HepG2 (cell line): ENCODE data around the gene CCT4. TPM values are rescaled to one million over a fixed set of nuclear protein-coding genes. Genes with fewer than 3 reads are reported as not detected.

ENCODE experiments used
- CREM ChIP-seq, 2 experiments: sonication (generic) in 1 of 2; formaldehyde crosslinking in 1 of 2; IDR thresholded peaks; 2 replicates each; pipeline versions ENCODE4 v1.4.0 to v1.6.1; 2016 to 2020; ENCODE audit warnings: antibody characterized with exemption in 1 of 2, mild to moderate bottlenecking in 1 of 2, missing genetic modification reagents in 1 of 2
- HOXD1 ChIP-seq: sonication (generic); formaldehyde crosslinking; IDR thresholded peaks from 2 replicates; pipeline ENCODE4 v1.5.0; 2020; ENCODE audit warnings: missing genetic modification reagents
- MEIS2 ChIP-seq: sonication (generic); formaldehyde crosslinking; IDR thresholded peaks from 2 replicates; pipeline ENCODE4 v1.9.0; 2021; ENCODE audit warnings: mild to moderate bottlenecking, missing genetic modification reagents
- NR2C2 ChIP-seq: sonication (generic); formaldehyde crosslinking; IDR thresholded peaks from 2 replicates; pipeline ENCODE4 v1.4.0; 2020; ENCODE audit warnings: missing genetic modification reagents, mild to moderate bottlenecking, moderate library complexity, borderline replicate concordance
- TEAD3 ChIP-seq: optimal IDR thresholded peaks from 2 replicates; pipeline ENCODE3; 2016; ENCODE audit warnings: borderline replicate concordance
- TGIF2 ChIP-seq: IDR thresholded peaks from 2 replicates; pipeline ENCODE4 v1.6.1; 2016; ENCODE audit warnings: control low read depth, missing compliant biosample characterization
- ZBTB42 ChIP-seq: sonication (generic); formaldehyde crosslinking; IDR thresholded peaks from 2 replicates; pipeline ENCODE4 v1.5.0; 2020; ENCODE audit warnings: mild to moderate bottlenecking, missing genetic modification reagents
- ZNF331 ChIP-seq: sonication (generic); formaldehyde crosslinking; IDR thresholded peaks from 2 replicates; pipeline ENCODE4 v1.4.0; 2020; ENCODE audit warnings: missing genetic modification reagents
- polyA plus RNA-seq, 8 experiments: library from polyadenylated mRNA; depleted of rRNA in 3 of 8; stranded (reverse) in 7 of 8; unstranded in 1 of 8; fragments of >200 nt; fragmentation: Illumina TruSeq in 4 of 8; extraction: Trizol in 4 of 8; gene quantifications; 2 replicates each; pipeline versions ENCODE4 v1.2.1 to v1.2.3, GENCODE V29; 2011 to 2016; ENCODE audit warnings: low read depth in 4 of 8, missing spikeins in 1 of 8, mixed read lengths in 1 of 8; ENCODE audit not compliant: insufficient read depth in 1 of 8
- total RNA-seq, 5 experiments: library from RNA; depleted of rRNA; stranded (reverse); fragments of >200 nt; fragmentation: Illumina TruSeq; extraction: Trizol; gene quantifications; 2 replicates each; pipeline ENCODE4 v1.2.3, GENCODE V29; 2016; ENCODE audit warnings: low read depth in 1 of 5
- TF ChIP-seq, protein P1 (sequence below): sonication (generic); formaldehyde crosslinking; IDR thresholded peaks from 2 replicates; pipeline ENCODE4 v1.4.0; 2020; ENCODE audit warnings: mild to moderate bottlenecking, missing genetic modification reagents, borderline replicate concordance
- TF ChIP-seq, protein P2 (sequence below), 2 experiments: sonication (generic) in 1 of 2; formaldehyde crosslinking in 1 of 2; IDR thresholded peaks; 2 replicates each; pipeline versions ENCODE4 v1.4.0 to v1.6.1; 2018 to 2020; ENCODE audit warnings: missing genetic modification reagents in 2 of 2, borderline replicate concordance in 1 of 2, low read depth in 1 of 2, mild to moderate bottlenecking in 1 of 2, missing biosample characterization in 1 of 2

Gene CCT4
- total and polyA plus RNA-seq, 2 of the 13 experiments (the other 11 are each of a cell fraction or from before 2014, with no cell fraction given), result 138 to 340 TPM

DNA sequence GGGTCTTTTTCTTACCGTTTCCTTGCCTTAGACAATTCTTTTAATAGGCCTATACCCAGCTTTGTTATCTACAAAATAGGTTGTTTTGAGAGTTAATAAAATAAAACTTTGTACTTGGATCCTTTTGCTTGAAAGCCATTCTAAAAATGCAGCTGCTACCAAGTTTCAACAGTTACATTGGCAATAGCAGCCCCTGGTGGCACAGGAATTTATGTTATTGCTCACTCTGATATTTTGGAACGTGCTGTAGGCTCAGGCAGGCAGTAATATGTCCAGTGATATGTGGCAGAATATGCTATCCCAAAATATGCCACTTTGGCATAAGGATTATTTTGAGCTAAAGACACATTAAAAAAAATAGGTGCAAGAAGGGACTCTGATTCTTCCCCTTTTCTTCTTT lies 10.4 kb upstream of the CCT4 start (continued):
- TF ChIP-seq, protein P1, sequence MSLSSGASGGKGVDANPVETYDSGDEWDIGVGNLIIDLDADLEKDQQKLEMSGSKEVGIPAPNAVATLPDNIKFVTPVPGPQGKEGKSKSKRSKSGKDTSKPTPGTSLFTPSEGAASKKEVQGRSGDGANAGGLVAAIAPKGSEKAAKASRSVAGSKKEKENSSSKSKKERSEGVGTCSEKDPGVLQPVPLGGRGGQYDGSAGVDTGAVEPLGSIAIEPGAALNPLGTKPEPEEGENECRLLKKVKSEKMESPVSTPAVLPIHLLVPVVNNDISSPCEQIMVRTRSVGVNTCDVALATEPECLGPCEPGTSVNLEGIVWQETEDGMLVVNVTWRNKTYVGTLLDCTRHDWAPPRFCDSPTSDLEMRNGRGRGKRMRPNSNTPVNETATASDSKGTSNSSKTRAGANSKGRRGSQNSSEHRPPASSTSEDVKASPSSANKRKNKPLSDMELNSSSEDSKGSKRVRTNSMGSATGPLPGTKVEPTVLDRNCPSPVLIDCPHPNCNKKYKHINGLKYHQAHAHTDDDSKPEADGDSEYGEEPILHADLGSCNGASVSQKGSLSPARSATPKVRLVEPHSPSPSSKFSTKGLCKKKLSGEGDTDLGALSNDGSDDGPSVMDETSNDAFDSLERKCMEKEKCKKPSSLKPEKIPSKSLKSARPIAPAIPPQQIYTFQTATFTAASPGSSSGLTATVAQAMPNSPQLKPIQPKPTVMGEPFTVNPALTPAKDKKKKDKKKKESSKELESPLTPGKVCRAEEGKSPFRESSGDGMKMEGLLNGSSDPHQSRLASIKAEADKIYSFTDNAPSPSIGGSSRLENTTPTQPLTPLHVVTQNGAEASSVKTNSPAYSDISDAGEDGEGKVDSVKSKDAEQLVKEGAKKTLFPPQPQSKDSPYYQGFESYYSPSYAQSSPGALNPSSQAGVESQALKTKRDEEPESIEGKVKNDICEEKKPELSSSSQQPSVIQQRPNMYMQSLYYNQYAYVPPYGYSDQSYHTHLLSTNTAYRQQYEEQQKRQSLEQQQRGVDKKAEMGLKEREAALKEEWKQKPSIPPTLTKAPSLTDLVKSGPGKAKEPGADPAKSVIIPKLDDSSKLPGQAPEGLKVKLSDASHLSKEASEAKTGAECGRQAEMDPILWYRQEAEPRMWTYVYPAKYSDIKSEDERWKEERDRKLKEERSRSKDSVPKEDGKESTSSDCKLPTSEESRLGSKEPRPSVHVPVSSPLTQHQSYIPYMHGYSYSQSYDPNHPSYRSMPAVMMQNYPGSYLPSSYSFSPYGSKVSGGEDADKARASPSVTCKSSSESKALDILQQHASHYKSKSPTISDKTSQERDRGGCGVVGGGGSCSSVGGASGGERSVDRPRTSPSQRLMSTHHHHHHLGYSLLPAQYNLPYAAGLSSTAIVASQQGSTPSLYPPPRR (CRISPR knock-in tag), result no peak
- no peak for TF ChIP-seq CREM (IDR thresholded peaks at IDR 0.05)
- no peak for TF ChIP-seq CREM (CRISPR knock-in tag; IDR thresholded peaks at IDR 0.05)
- no peak for TF ChIP-seq TGIF2 (CRISPR knock-in tag)
- TF ChIP-seq, protein P2, sequence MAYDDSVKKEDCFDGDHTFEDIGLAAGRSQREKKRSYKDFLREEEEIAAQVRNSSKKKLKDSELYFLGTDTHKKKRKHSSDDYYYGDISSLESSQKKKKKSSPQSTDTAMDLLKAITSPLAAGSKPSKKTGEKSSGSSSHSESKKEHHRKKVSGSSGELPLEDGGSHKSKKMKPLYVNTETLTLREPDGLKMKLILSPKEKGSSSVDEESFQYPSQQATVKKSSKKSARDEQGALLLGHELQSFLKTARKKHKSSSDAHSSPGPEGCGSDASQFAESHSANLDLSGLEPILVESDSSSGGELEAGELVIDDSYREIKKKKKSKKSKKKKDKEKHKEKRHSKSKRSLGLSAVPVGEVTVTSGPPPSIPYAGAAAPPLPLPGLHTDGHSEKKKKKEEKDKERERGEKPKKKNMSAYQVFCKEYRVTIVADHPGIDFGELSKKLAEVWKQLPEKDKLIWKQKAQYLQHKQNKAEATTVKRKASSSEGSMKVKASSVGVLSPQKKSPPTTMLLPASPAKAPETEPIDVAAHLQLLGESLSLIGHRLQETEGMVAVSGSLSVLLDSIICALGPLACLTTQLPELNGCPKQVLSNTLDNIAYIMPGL (CRISPR knock-in tag; IDR thresholded peaks at IDR 0.05; ENCODE audit: borderline replicate concordance in 1 of 2, low read depth in 1 of 2), result peak in 1 of 2 experiments; percentile 59; a peak in 1 of 4 replicates
- TF ChIP-seq ZNF331 (CRISPR knock-in tag), result peak; percentile 30; the same call in 1 of the 2 replicates
- no peak for TF ChIP-seq ZBTB42
- TF ChIP-seq TEAD3 (CRISPR knock-in tag), result peak; percentile 61
- no peak for TF ChIP-seq MEIS2
- no peak for TF ChIP-seq NR2C2 (CRISPR knock-in tag)
- TF ChIP-seq HOXD1 (CRISPR knock-in tag), result no peak
